HUES48 (cell line): ENCODE data around the gene ZNF804A.

ENCODE experiments used
- H3K27ac ChIP-seq: one replicate; pipeline ENCODE4 v1.7.0; 2013; ENCODE audit warnings: low read depth, low read length, inconsistent platforms
- H3K27me3 ChIP-seq: 2 replicates; pipeline ENCODE4 v1.6.1; 2013; ENCODE audit warnings: mild to moderate bottlenecking, low read length; ENCODE audit not compliant: control insufficient read depth, insufficient read depth
- H3K36me3 ChIP-seq: 2 replicates; pipeline ENCODE4 v1.6.1; 2013; ENCODE audit warnings: low read length; ENCODE audit not compliant: control insufficient read depth, insufficient read depth
- H3K4me1 ChIP-seq: 2 replicates; pipeline ENCODE4 v1.6.1; 2013; ENCODE audit warnings: mild to moderate bottlenecking, low read length; ENCODE audit not compliant: control insufficient read depth, insufficient read depth
- H3K4me3 ChIP-seq: 2 replicates; pipeline ENCODE4 v1.5.1; 2013; ENCODE audit warnings: mild to moderate bottlenecking, low read depth, low read length
- H3K9ac ChIP-seq: 2 replicates; pipeline ENCODE4 v1.6.1; 2013; ENCODE audit warnings: mild to moderate bottlenecking, low read depth, low read length, moderate library complexity
- H3K9me3 ChIP-seq: 2 replicates; pipeline ENCODE4 v1.6.1; 2013; ENCODE audit warnings: low read length; ENCODE audit not compliant: control insufficient read depth, insufficient read depth

Gene ZNF804A

GRCh38 chr2:184677171-184677570, 78.8 kb downstream of the ZNF804A start:
- Histone ChIP-seq H3K4me3 (no peak overlapping the region), H3K9me3 (0 out of 2 replicates have a peak, but pooled peaks cover 2% of the 10 kb centered on the region), H3K4me1 (no peaks in the 10 kb centered on the region)

GRCh38 chr2:184679219-184680018, 81.1 kb downstream of the ZNF804A start:
- Histone ChIP-seq H3K4me1 (no peaks in the 10 kb centered on the region), H3K9me3 (0 out of 2 replicates have a peak, but pooled peaks cover 2% of the 10 kb centered on the region)

More at GRCh38 chr2:184677171-184677570, 78.8 kb downstream of the ZNF804A start:
- no peak overlapping the region for H3K27ac ChIP-seq
- H3K36me3 ChIP-seq, result no peaks in the 10 kb centered on the region
- H3K27me3 ChIP-seq, result no peaks in the 10 kb centered on the region
- H3K9ac ChIP-seq, result no peak overlapping the region

GRCh38 chr2:184680825-184681224, 82.5 kb downstream of the ZNF804A start:
- H3K4me3 ChIP-seq, result no peak overlapping the region
- no peaks in the 10 kb centered on the region for H3K27me3 ChIP-seq
- H3K9me3 ChIP-seq, result 0 out of 2 replicates have a peak, but pooled peaks cover 2% of the 10 kb centered on the region
- no peak overlapping the region for H3K27ac ChIP-seq
- H3K4me1 ChIP-seq, result no peaks in the 10 kb centered on the region
- H3K9ac ChIP-seq, result no peak overlapping the region
- H3K36me3 ChIP-seq, result no peaks in the 10 kb centered on the region

More at GRCh38 chr2:184679219-184680018, 81.1 kb downstream of the ZNF804A start:
- Histone ChIP-seq H3K4me3 (no peak overlapping the region), H3K27me3 (no peaks in the 10 kb centered on the region), H3K27ac (no peak overlapping the region), H3K36me3 (no peaks in the 10 kb centered on the region), H3K9ac (no peak overlapping the region)

GRCh38 chr2:184681642-184682321, 83.5 kb downstream of the ZNF804A start:
- H3K4me1 ChIP-seq, result no peaks in the 10 kb centered on the region
- H3K27me3 ChIP-seq, result no peaks in the 10 kb centered on the region
- H3K4me3 ChIP-seq, result no peak overlapping the region
- H3K9me3 ChIP-seq, result 0 out of 2 replicates have a peak, but pooled peaks cover 2% of the 10 kb centered on the region
- H3K9ac ChIP-seq, result no peak overlapping the region
- H3K36me3 ChIP-seq, result no peaks in the 10 kb centered on the region
- H3K27ac ChIP-seq, result no peak overlapping the region

GRCh38 chr2:184683911-184684310, 85.6 kb downstream of the ZNF804A start:
- Histone ChIP-seq H3K27ac (no peak overlapping the region), H3K4me3 (no peak overlapping the region), H3K36me3 (no peaks in the 10 kb centered on the region), H3K4me1 (no peaks in the 10 kb centered on the region), H3K27me3 (no peaks in the 10 kb centered on the region), H3K9ac (no peak overlapping the region), H3K9me3 (0 out of 2 replicates have a peak, but pooled peaks cover 2% of the 10 kb centered on the region)

- Histone ChIP-seq H3K36me3 (no peaks in the 10 kb centered on the region), H3K4me3 (no peak overlapping the region), H3K9me3 (no peaks in the 10 kb centered on the region), H3K4me1 (no peaks in the 10 kb centered on the region), H3K27me3 (no peaks in the 10 kb centered on the region), H3K9ac (no peak overlapping the region), H3K27ac (no peak overlapping the region)
Observed at GRCh38 chr2:184685999-184686841, 87.9 kb downstream of the ZNF804A start.

- Histone ChIP-seq H3K9me3 (no peaks in the 10 kb centered on the region), H3K36me3 (no peaks in the 10 kb centered on the region), H3K9ac (no peak overlapping the region), H3K4me3 (no peak overlapping the region), H3K27me3 (no peaks in the 10 kb centered on the region), H3K4me1 (no peaks in the 10 kb centered on the region), H3K27ac (no peak overlapping the region)
Observed at GRCh38 chr2:184689638-184690037, 91.3 kb downstream of the ZNF804A start.

- no peak overlapping the region for H3K4me3 ChIP-seq
- H3K27ac ChIP-seq, result no peak overlapping the region
- H3K9ac ChIP-seq, result no peak overlapping the region
- no peaks in the 10 kb centered on the region for H3K27me3 ChIP-seq
- no peaks in the 10 kb centered on the region for H3K9me3 ChIP-seq
- H3K36me3 ChIP-seq, result no peaks in the 10 kb centered on the region
- H3K4me1 ChIP-seq, result no peaks in the 10 kb centered on the region
Observed at GRCh38 chr2:184692141-184692734, 93.9 kb downstream of the ZNF804A start.

GRCh38 chr2:184696644-184697043, 98.3 kb downstream of the ZNF804A start:
- Histone ChIP-seq H3K27ac (no peak overlapping the region), H3K4me3 (no peak overlapping the region), H3K9me3 (no peaks in the 10 kb centered on the region), H3K36me3 (no peaks in the 10 kb centered on the region), H3K4me1 (no peaks in the 10 kb centered on the region), H3K27me3 (no peaks in the 10 kb centered on the region), H3K9ac (no peak overlapping the region)

- H3K9me3 ChIP-seq, result no peaks in the 10 kb centered on the region
- H3K4me3 ChIP-seq, result no peak overlapping the region
- no peaks in the 10 kb centered on the region for H3K27me3 ChIP-seq
- no peak overlapping the region for H3K27ac ChIP-seq
- H3K36me3 ChIP-seq, result no peaks in the 10 kb centered on the region
- no peaks in the 10 kb centered on the region for H3K4me1 ChIP-seq
- H3K9ac ChIP-seq, result no peak overlapping the region
Observed at GRCh38 chr2:184698476-184698875, 100.1 kb downstream of the ZNF804A start.
